Kidney (tissue), 14 donors: ENCODE data around the gene LRRC63. TPM values are rescaled to one million over a fixed set of nuclear protein-coding genes. Genes with fewer than 3 reads are reported as not detected.

Experiments
- DNase-seq, 5 donors: peaks; one replicate each; pipeline ENCODE4 v3.0.0-alpha.2; 2013 to 2020
- FAIRE-seq: peaks from 2 replicates; lab custom pipeline; 2012; peaks lifted over from hg19 to GRCh38; lab: Jason Lieb, UNC
- H3K27ac ChIP-seq, 2 donors: one replicate each; pipeline ENCODE4 v1.7.0; 2013; ENCODE audit warnings: low read depth in 2 of 2, low read length in 2 of 2, inconsistent platforms in 1 of 2
- H3K27me3 ChIP-seq: one replicate; pipeline ENCODE4 v1.7.1; 2013; ENCODE audit warnings: low read length, inconsistent platforms; ENCODE audit not compliant: control insufficient read depth, insufficient read depth
- H3K36me3 ChIP-seq, 3 donors: one replicate each; pipeline versions ENCODE4 v1.7.0 to v1.7.1; 2013; ENCODE audit warnings: low read length in 3 of 3, control low read depth in 1 of 3, inconsistent platforms in 1 of 3; ENCODE audit not compliant: insufficient read depth in 3 of 3, control insufficient read depth in 2 of 3
- H3K4me1 ChIP-seq, 3 donors: one replicate each; pipeline versions ENCODE4 v1.7.0 to v1.7.1; 2013; ENCODE audit warnings: low read length in 3 of 3, inconsistent platforms in 1 of 3, low read depth in 1 of 3; ENCODE audit not compliant: control insufficient read depth in 2 of 3, insufficient read depth in 2 of 3
- H3K4me3 ChIP-seq, 3 donors: one replicate each; pipeline versions ENCODE4 v1.7.0 to v1.8.1; 2013; ENCODE audit warnings: low read length in 3 of 3, control low read depth in 1 of 3, inconsistent platforms in 1 of 3
- H3K9ac ChIP-seq, 3 donors: one replicate each; pipeline versions ENCODE4 v1.7.0 to v1.7.1; 2013; ENCODE audit warnings: low read length in 3 of 3, control low read depth in 1 of 3, inconsistent platforms in 1 of 3
- H3K9me3 ChIP-seq, 3 donors: one replicate each; pipeline versions ENCODE4 v1.7.0 to v1.7.1; 2013; ENCODE audit warnings: low read length in 3 of 3, control low read depth in 1 of 3, inconsistent platforms in 1 of 3; ENCODE audit not compliant: control insufficient read depth in 2 of 3, insufficient read depth in 1 of 3
- intact Hi-C: fragments of 100-400 bp; cut with DNase I; formaldehyde crosslinking; loops from one replicate; pipeline ENCODE4 v1.11.1; 2022
- polyA plus RNA-seq: library from polyadenylated mRNA; stranded (reverse); fragments of 350-450 nt; fragmentation: Illumina TruSeq; extraction: RNeasy Lipid Tissue Mini Kit (QIAGEN cat#74804); gene quantifications from one replicate; pipeline ENCODE4 v1.2.3, GENCODE V29; 2014; ENCODE audit warnings: low read depth, low replicate concordance; ENCODE audit not compliant: insufficient read depth
- total RNA-seq: library from RNA; stranded (reverse); fragmentation: NEBNext Ultra II Directional; extraction: Animal tissue kit (Norgen Biotek cat#: 25700); gene quantifications from one replicate; pipeline ENCODE4 v1.2.1, GENCODE V29; 2021
- TF ChIP-seq, protein P1 (sequence below): IDR thresholded peaks from 3 replicates; pipeline ENCODE4 v1.5.1; 2012; ENCODE audit warnings: mild to moderate bottlenecking, moderate library complexity, borderline replicate concordance; ENCODE audit not compliant: insufficient read depth; ENCODE audit errors: extremely low read depth
- donor health status: control.
- donor health status: control.
- donor health status: control.
- donor health status: control.
- donor health status: control.
- donor health status: DM: yes; HTN: yes; CAD: no.
- donor health status: Normal renal cell carcinoma (clear cell type).

Gene LRRC63
- total and polyA plus RNA-seq, 2 donors from 2014 or later, result 0.17 to 0.31 TPM

- TF ChIP-seq, protein P1, sequence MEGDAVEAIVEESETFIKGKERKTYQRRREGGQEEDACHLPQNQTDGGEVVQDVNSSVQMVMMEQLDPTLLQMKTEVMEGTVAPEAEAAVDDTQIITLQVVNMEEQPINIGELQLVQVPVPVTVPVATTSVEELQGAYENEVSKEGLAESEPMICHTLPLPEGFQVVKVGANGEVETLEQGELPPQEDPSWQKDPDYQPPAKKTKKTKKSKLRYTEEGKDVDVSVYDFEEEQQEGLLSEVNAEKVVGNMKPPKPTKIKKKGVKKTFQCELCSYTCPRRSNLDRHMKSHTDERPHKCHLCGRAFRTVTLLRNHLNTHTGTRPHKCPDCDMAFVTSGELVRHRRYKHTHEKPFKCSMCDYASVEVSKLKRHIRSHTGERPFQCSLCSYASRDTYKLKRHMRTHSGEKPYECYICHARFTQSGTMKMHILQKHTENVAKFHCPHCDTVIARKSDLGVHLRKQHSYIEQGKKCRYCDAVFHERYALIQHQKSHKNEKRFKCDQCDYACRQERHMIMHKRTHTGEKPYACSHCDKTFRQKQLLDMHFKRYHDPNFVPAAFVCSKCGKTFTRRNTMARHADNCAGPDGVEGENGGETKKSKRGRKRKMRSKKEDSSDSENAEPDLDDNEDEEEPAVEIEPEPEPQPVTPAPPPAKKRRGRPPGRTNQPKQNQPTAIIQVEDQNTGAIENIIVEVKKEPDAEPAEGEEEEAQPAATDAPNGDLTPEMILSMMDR, result no peak
- peaks cover 0 to 8% (median 0%) of the 10 kb centered on the region in 3 donors for H3K9me3 ChIP-seq
- DNase-seq, result no peak
- no peaks in the 10 kb centered on the region for H3K4me1 ChIP-seq
- intact Hi-C loops, result no loop called here
- H3K36me3 ChIP-seq, result no peaks in the 10 kb centered on the region
- H3K9ac ChIP-seq, result no peak overlapping the region
- H3K27me3 ChIP-seq, result no peaks in the 10 kb centered on the region
- H3K27ac ChIP-seq, result no peak overlapping the region
- no peak overlapping the region for H3K4me3 ChIP-seq
- FAIRE-seq, result no peak
Measured at GRCh38 chr13:46229251-46229650, 17.5 kb downstream of the LRRC63 start.

DNA sequence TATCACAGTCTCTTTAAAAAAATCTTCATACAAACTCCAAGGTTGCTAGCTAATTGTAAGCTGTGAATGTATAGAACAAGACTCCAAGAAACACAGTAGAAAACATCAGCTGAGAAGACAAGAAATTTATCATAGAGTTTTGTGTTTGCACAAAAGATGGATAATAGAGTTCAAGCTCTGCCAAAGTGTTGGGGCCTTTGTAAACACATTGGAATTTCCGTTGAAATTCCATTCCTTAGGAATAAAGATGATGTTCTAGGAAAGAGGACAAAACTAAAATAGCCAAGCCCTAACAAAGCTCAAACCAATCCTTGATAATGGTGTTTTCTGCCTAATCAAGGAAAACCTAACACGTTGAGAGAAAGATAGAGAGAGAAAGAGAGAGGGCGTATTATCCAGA is 20.6 kb downstream of the LRRC63 start:
- Histone ChIP-seq H3K4me1 (no peaks in the 10 kb centered on the region), H3K4me3 (no peak overlapping the region), H3K27ac (no peak overlapping the region), H3K9ac (no peak overlapping the region), H3K27me3 (no peaks in the 10 kb centered on the region), H3K36me3 (no peaks in the 10 kb centered on the region), H3K9me3 (peaks cover 0 to 4% (median 3%) of the 10 kb centered on the region in 3 donors)
- FAIRE-seq (no peak), DNase-seq (no peak)
- TF ChIP-seq, protein P1, result no peak
- intact Hi-C loops, result no loop called here

DNA sequence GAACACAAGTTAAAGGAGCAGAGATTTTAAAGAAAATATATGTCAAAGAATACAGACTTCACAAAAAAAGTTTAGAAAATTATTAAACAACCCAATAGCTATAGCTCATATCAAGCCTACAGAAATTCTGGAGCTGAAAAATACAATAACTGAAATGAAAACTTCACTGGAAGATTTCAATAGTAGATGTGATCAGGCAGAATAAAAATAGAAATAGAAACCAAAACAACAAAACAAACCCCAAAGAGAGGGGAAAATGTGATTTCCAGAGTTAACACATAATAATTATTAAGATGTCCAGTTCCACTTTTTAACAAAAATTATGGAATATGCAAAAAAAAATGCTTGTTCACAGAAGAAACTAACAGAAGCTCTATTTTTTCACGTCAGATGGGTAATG is 23.6 kb downstream of the LRRC63 start:
- no peaks in the 10 kb centered on the region for H3K36me3 ChIP-seq
- peaks cover 0 to 4% (median 3%) of the 10 kb centered on the region in 3 donors for H3K9me3 ChIP-seq
- FAIRE-seq (no peak), DNase-seq (no peak)
- no peaks in the 10 kb centered on the region for H3K4me1 ChIP-seq
- no peak overlapping the region for H3K9ac ChIP-seq
- intact Hi-C loops, result no loop called here
- H3K27ac ChIP-seq, result no peak overlapping the region
- no peak overlapping the region for H3K4me3 ChIP-seq
- H3K27me3 ChIP-seq, result no peaks in the 10 kb centered on the region
- TF ChIP-seq, protein P1, result no peak

DNA sequence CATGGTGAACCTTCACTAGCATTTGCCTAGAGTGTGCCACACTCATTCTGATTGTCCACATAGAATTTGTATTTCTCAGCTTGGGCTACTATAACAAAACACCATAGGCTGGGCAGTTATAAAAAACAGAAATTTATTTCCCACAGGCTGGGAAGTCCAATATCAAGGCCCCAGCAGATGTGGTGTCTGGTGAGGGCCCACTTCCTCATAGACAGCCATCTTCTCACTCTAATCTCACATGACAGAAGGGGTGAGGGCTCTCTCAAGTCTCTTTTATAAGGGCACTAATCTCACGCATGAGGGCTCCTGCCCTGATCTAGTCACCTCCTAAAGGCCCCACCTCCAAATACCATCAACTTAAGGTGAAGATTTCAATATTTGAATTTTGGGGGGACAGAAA is 53.6 kb downstream of the LRRC63 start:
- Histone ChIP-seq H3K36me3 (no peaks in the 10 kb centered on the region), H3K9me3 (no peaks in the 10 kb centered on the region), H3K4me3 (no peak overlapping the region), H3K4me1 (no peaks in the 10 kb centered on the region), H3K27me3 (no peaks in the 10 kb centered on the region), H3K27ac (no peak overlapping the region), H3K9ac (no peak overlapping the region)
- TF ChIP-seq, protein P1, result no peak
- FAIRE-seq (no peak), DNase-seq (no peak)
- intact Hi-C loops, result no loop called here
